A549 (cell line): ENCODE measurements around the gene SORCS1. TPM values are rescaled to one million over a fixed set of nuclear protein-coding genes. Genes with fewer than 3 reads are reported as not detected.

ENCODE experiments used
- ATAC-seq, 2 experiments: fragments of 200-7000 bp in 1 of 2; fragments of >200 bp in 1 of 2; cut with Nextera tagmentation in 1 of 2; cut with Tn5 transposase in 1 of 2; 3 replicates each; pipeline versions ENCODE4 v1.8.0 to v1.9.1; 2018 to 2020; ENCODE audit warnings: mild to moderate bottlenecking in 1 of 2, moderate library complexity in 1 of 2
- CTCF ChIA-PET: fragments of 300-600 bp; sonication (Branson Sonifier 250); formaldehyde crosslinking; extraction: SDS; loops from one replicate; lab custom pipeline; 2021; ENCODE audit warnings: antibody characterized with exemption, inconsistent platforms; lab: Yijun Ruan, JAX
- POLR2A ChIA-PET: fragments of 350-600 bp; formaldehyde crosslinking; extraction: SDS; loops from one replicate; lab custom pipeline; 2021; ENCODE audit warnings: antibody characterized with exemption, inconsistent platforms; lab: Yijun Ruan, JAX
- DNase-seq, 2 experiments: peaks; one replicate each; pipeline versions ENCODE4 v3.0.0 to v3.0.0-alpha.2; 2011 to 2016; ENCODE audit warnings: low read depth in 1 of 2, low spot score in 1 of 2
- FAIRE-seq: peaks from 2 replicates; lab custom pipeline; 2011; peaks lifted over from hg19 to GRCh38; lab: Jason Lieb, UNC
- H3K27ac ChIP-seq, 2 experiments: fragments of >200 bp; sonication (Bioruptor Twin); formaldehyde crosslinking; 3 replicates each; pipeline ENCODE4 v1.5.1; 2016 to 2017
- H3K4me1 ChIP-seq: fragments of >200 bp; sonication (Bioruptor Twin); formaldehyde crosslinking; 3 replicates; pipeline ENCODE4 v1.6.1; 2016
- H3K4me2 ChIP-seq: fragments of >200 bp; sonication (Bioruptor Twin); formaldehyde crosslinking; 3 replicates; pipeline ENCODE4 v1.6.1; 2016
- H3K4me3 ChIP-seq: fragments of >200 bp; sonication (Bioruptor Twin); formaldehyde crosslinking; 3 replicates; pipeline ENCODE4 v1.5.1; 2016
- H3K9me3 ChIP-seq: fragments of >200 bp; sonication (Bioruptor Twin); formaldehyde crosslinking; 3 replicates; pipeline ENCODE4 v1.6.1; 2016
- BCL3 ChIP-seq: fragments of >200 bp; sonication (Bioruptor Twin); formaldehyde crosslinking; IDR thresholded peaks from 3 replicates; pipeline ENCODE4 v1.6.1; 2016
- CHD2 ChIP-seq: fragments of 150-350 bp; IDR thresholded peaks from 2 replicates; pipeline ENCODE4 v1.6.1; 2014; ENCODE audit warnings: low read length; ENCODE audit not compliant: partially characterized antibody
- E2F6 ChIP-seq: IDR thresholded peaks from 2 replicates; pipeline ENCODE4 v1.6.1; 2012; ENCODE audit warnings: low read depth, borderline replicate concordance
- EHMT2 ChIP-seq: fragments of 200-600 bp; sonication (generic); IDR thresholded peaks from 2 replicates; pipeline ENCODE4 v1.6.1; 2016; ENCODE audit warnings: antibody characterized with exemption, low read depth, mild to moderate bottlenecking, moderate library complexity
- FOSB ChIP-seq: fragments of 250-450 bp; sonication (Bioruptor Pico); IDR thresholded peaks from 2 replicates; pipeline ENCODE4 v1.5.0; 2020; ENCODE audit warnings: mild to moderate bottlenecking, moderate library complexity
- FOXS1 ChIP-seq: fragments of 250-450 bp; sonication (Bioruptor Pico); IDR thresholded peaks from 2 replicates; pipeline ENCODE4 v1.5.0; 2020; ENCODE audit warnings: mild to moderate bottlenecking, moderate library complexity
- GATA3 ChIP-seq: IDR thresholded peaks from 2 replicates; pipeline ENCODE4 v1.6.1; 2012; ENCODE audit warnings: borderline replicate concordance
- HEYL ChIP-seq: fragments of 250-450 bp; sonication (Bioruptor Pico); IDR thresholded peaks from 2 replicates; pipeline ENCODE4 v1.8.0; 2021; ENCODE audit warnings: mild to moderate bottlenecking, moderate library complexity
- HOXB13 ChIP-seq: fragments of 250-450 bp; sonication (Bioruptor Pico); IDR thresholded peaks from 2 replicates; pipeline ENCODE4 v1.5.0; 2020; ENCODE audit warnings: low read depth, mild to moderate bottlenecking, moderate library complexity
- JUNB ChIP-seq: fragments of >200 bp; sonication (Bioruptor Twin); formaldehyde crosslinking; IDR thresholded peaks from 2 replicates; pipeline ENCODE4 v1.6.1; 2016
- KDM1A ChIP-seq: fragments of 200-600 bp; sonication (generic); IDR thresholded peaks from 2 replicates; pipeline ENCODE4 v1.6.1; 2016; ENCODE audit warnings: low read depth, mild to moderate bottlenecking
- MAZ ChIP-seq: fragments of 150-350 bp; IDR thresholded peaks from 2 replicates; pipeline ENCODE4 v1.6.1; 2014; ENCODE audit warnings: antibody characterized with exemption, low read depth, low read length, borderline replicate concordance
- MYC ChIP-seq: IDR thresholded peaks from 2 replicates; pipeline ENCODE4 v1.6.1; 2012; ENCODE audit warnings: mild to moderate bottlenecking, inconsistent platforms, low read length, improper control_type of control experiment, borderline replicate concordance
- NPAS2 ChIP-seq: fragments of 250-450 bp; sonication (Bioruptor Pico); IDR thresholded peaks from 2 replicates; pipeline ENCODE4 v1.8.0; 2022; ENCODE audit warnings: mild to moderate bottlenecking, moderate library complexity, borderline replicate concordance
- PHF8 ChIP-seq: fragments of 200-600 bp; sonication (generic); IDR thresholded peaks from 2 replicates; pipeline ENCODE4 v1.6.1; 2016; ENCODE audit warnings: low read depth, mild to moderate bottlenecking, antibody characterized with exemption, moderate library complexity, borderline replicate concordance
- POLR2A ChIP-seq: IDR thresholded peaks from 2 replicates; pipeline ENCODE4 v1.6.1; 2012; ENCODE audit warnings: mild to moderate bottlenecking, low read length
- RARB ChIP-seq: fragments of 250-450 bp; sonication (Bioruptor Pico); IDR thresholded peaks from 2 replicates; pipeline ENCODE4 v1.8.0; 2021; ENCODE audit warnings: mild to moderate bottlenecking, moderate library complexity
- RFX5 ChIP-seq: fragments of 450-650 bp; IDR thresholded peaks from 2 replicates; pipeline ENCODE4 v1.7.1; 2014; ENCODE audit warnings: antibody characterized with exemption, mild to moderate bottlenecking, moderate library complexity
- TP53 ChIP-seq: fragments of 250-450 bp; sonication (Bioruptor Pico); IDR thresholded peaks from 2 replicates; pipeline ENCODE4 v1.5.0; 2021; ENCODE audit warnings: mild to moderate bottlenecking, moderate library complexity
- ZC3H11A ChIP-seq: fragments of 450-650 bp; IDR thresholded peaks from 2 replicates; pipeline ENCODE4 v1.6.1; 2014; ENCODE audit warnings: antibody characterized with exemption, mild to moderate bottlenecking
- ZFP36 ChIP-seq: fragments of 450-650 bp; IDR thresholded peaks from 2 replicates; pipeline ENCODE4 v1.6.1; 2014; ENCODE audit warnings: borderline replicate concordance; ENCODE audit not compliant: partially characterized antibody
- WGBS: methylation state at CpG from one replicate; pipeline ENCODE4 v1.1.6; 2017; ENCODE audit errors: missing lambda C conversion rate; 5-methylcytosine and 5-hydroxymethylcytosine counted together
- polyA plus RNA-seq, 4 experiments: library from polyadenylated mRNA; depleted of rRNA in 3 of 4; stranded (reverse); fragments of >200 nt; fragmentation: RNase III in 1 of 4; extraction: RNeasy Plus Mini Kit Qiagen cat#74134 plus additional on column Dnase treatment in 1 of 4; gene quantifications; 2 replicates in 3 of 4; 3 replicates in 1 of 4; pipeline ENCODE4 v1.2.3, GENCODE V29; 2011 to 2017
- TF ChIP-seq, protein P1 (sequence below): fragments of 200-600 bp; sonication (generic); IDR thresholded peaks from 2 replicates; pipeline ENCODE4 v1.6.1; 2016; ENCODE audit warnings: antibody characterized with exemption, mild to moderate bottlenecking, moderate library complexity

SORCS1 gene
- polyA plus RNA-seq, 2 of the 4 experiments (the other 2 are of a cell fraction): not detected

DNA sequence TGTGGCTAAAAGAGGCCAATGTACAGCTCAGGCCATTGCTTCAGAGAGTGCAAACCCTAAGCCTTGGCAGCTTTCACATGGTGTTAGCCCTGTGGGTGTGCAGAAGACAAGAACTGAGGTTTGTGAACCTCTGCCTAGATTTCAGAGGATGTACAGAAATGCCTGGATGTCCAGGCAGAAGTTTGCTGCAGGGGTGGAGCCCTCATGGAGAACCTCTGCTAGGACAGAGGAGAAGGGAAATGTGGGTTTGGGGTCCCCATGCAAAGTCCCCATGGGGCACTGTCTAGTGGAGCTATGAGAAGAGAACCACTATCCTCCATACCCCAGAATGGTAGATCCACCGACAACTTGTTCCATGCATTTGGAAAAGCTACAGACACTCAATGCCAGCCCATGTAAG is 12.4 kb downstream of the SORCS1 start:
- no peak for ATAC-seq
- 0% methylated on average over 1 of the region's 1 CpG for WGBS
- POLR2A ChIA-PET: no interaction called here

DNA sequence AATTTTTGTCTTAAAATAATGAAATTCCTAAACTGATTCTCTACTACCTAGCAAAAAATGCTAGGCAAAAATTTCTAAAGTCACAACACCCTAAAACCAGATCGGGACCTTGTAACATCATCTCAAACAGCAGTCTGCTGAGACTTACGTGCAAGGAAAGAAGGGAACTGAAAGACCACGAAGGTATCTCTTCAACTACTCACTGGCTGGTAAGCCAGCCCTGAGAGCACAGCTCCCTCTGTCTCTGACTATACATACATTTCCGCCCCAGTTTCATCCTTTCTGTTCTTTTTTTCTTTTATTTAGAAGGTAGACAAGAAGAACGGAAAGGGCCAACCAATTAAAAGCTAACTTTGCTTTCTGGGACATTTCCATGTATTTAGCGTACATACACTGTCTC is 15.6 kb downstream of the SORCS1 start:
- FAIRE-seq: no peak
- TF ChIP-seq ZFP36: no peak
- no peak for TF ChIP-seq ZC3H11A
- TF ChIP-seq RFX5: no peak
- no peak for TF ChIP-seq KDM1A
- no peak for TF ChIP-seq CHD2
- no peak for TF ChIP-seq POLR2A
- TF ChIP-seq JUNB: no peak
- no peak for TF ChIP-seq FOSB
- no peak for TF ChIP-seq FOXS1 (CRISPR knock-in tag)
- TF ChIP-seq, all 56 proteins: peak for 0
- H3K4me2 ChIP-seq: no peak overlapping the region
- no peak overlapping the region for H3K4me3 ChIP-seq
- ATAC-seq (no peak), DNase-seq (no peak)
- H3K9me3 ChIP-seq: no peaks in the 10 kb centered on the region
- WGBS: 12% methylated on average over 6 of the region's 6 CpGs
- CTCF ChIA-PET: no interaction called here
- POLR2A ChIA-PET: no interaction called here
- H3K27ac ChIP-seq: no peak overlapping the region
- H3K4me1 ChIP-seq: no peaks in the 10 kb centered on the region

More for the DNA sequence above, 12.4 kb downstream of the SORCS1 start:
- FAIRE-seq (no peak), DNase-seq (no peak)
- TF ChIP-seq, protein P1, sequence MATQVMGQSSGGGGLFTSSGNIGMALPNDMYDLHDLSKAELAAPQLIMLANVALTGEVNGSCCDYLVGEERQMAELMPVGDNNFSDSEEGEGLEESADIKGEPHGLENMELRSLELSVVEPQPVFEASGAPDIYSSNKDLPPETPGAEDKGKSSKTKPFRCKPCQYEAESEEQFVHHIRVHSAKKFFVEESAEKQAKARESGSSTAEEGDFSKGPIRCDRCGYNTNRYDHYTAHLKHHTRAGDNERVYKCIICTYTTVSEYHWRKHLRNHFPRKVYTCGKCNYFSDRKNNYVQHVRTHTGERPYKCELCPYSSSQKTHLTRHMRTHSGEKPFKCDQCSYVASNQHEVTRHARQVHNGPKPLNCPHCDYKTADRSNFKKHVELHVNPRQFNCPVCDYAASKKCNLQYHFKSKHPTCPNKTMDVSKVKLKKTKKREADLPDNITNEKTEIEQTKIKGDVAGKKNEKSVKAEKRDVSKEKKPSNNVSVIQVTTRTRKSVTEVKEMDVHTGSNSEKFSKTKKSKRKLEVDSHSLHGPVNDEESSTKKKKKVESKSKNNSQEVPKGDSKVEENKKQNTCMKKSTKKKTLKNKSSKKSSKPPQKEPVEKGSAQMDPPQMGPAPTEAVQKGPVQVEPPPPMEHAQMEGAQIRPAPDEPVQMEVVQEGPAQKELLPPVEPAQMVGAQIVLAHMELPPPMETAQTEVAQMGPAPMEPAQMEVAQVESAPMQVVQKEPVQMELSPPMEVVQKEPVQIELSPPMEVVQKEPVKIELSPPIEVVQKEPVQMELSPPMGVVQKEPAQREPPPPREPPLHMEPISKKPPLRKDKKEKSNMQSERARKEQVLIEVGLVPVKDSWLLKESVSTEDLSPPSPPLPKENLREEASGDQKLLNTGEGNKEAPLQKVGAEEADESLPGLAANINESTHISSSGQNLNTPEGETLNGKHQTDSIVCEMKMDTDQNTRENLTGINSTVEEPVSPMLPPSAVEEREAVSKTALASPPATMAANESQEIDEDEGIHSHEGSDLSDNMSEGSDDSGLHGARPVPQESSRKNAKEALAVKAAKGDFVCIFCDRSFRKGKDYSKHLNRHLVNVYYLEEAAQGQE: no peak
- no peak for TF ChIP-seq MAZ
- no peak for TF ChIP-seq HEYL (CRISPR knock-in tag)
- TF ChIP-seq JUNB: no peak
- no peak for TF ChIP-seq FOXS1 (CRISPR knock-in tag)
- no peak for TF ChIP-seq EHMT2
- TF ChIP-seq RARB (CRISPR knock-in tag): no peak
- no peak for TF ChIP-seq NPAS2
- TF ChIP-seq GATA3: no peak
- no peak for TF ChIP-seq E2F6
- TF ChIP-seq FOSB: no peak
- no peak for TF ChIP-seq TP53 (CRISPR knock-in tag)
- TF ChIP-seq PHF8: no peak
- no peak for TF ChIP-seq ZC3H11A
- TF ChIP-seq BCL3: no peak
- TF ChIP-seq HOXB13 (CRISPR knock-in tag): no peak
- no peak for TF ChIP-seq MYC
- Histone ChIP-seq H3K4me2 (no peak overlapping the region), H3K27ac (no peak overlapping the region), H3K9me3 (no peaks in the 10 kb centered on the region), H3K4me1 (no peaks in the 10 kb centered on the region), H3K4me3 (no peak overlapping the region)
- CTCF ChIA-PET: no interaction called here
